ENCODE measurements around the gene C1D. TPM values are rescaled to one million over a fixed set of nuclear protein-coding genes. Genes with fewer than 3 reads are reported as not detected.

Gene C1D
- total and polyA plus RNA-seq, 2 experiments from 2014 or later, result 30.1 to 39.7 TPM

DNA sequence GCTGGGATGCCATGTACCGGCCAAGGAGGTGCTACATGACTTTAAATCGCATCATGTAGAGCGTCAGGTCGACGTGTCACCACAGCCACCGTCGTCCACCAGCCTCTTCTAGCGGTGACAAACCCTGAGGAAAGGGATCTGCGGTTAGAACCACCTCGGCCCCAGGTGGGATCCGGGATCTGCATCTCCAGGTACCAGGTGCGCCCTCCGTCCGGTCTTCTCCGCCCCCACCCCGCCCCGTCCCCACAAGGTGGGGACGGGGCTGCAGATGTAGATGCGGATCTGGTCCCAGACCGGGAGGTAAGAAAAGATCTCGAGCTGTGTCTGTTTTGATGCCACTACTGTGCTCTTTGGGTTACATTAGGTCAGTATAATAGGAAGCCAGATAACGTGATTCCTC is 38.4 kb downstream of the C1D start:
- Histone ChIP-seq H3K36me3 (ENCODE audit: insufficient read depth) (no peaks in the 10 kb centered on the region), H3K9me2 (ENCODE audit: insufficient read depth) (no peaks in the 10 kb centered on the region), H3K4me3 (no peak overlapping the region), H3K4me2 (no peak overlapping the region), H3F3A (replicated peaks; ENCODE audit: low read depth) (no peaks in the 10 kb centered on the region), H4K20me1 (replicated peaks; ENCODE audit: insufficient read depth) (no peaks in the 10 kb centered on the region), H3K4me1 (ENCODE audit: insufficient read depth) (no peaks in the 10 kb centered on the region), H2AFZ (no peak overlapping the region), H3K27ac (ENCODE audit: low read depth) (no peak overlapping the region), H3K79me2 (replicated peaks; ENCODE audit: insufficient read depth) (no peaks in the 10 kb centered on the region), H3K27me3 (ENCODE audit: insufficient read depth) (no peaks in the 10 kb centered on the region)
- H3K27ac Mint-ChIP-seq, result no peak overlapping the region
- DNase-seq (ENCODE audit: low spot score) (no peak), ATAC-seq (no peak)
- no peaks in the 10 kb centered on the region; the same call in 2 of the 3 replicates for H3K4me1 Mint-ChIP-seq
- TF ChIP-seq POLR2AphosphoS5 (IDR thresholded peaks at IDR 0.05; ENCODE audit: low read depth), result no peak
- H3K27me3 Mint-ChIP-seq (ENCODE audit: insufficient read depth, low read depth, poor library complexity), result no peaks in the 10 kb centered on the region
- no peak overlapping the region for H3K4me3 Mint-ChIP-seq
- no peaks in the 10 kb centered on the region for H3K36me3 Mint-ChIP-seq (ENCODE audit: low read depth)
- no peaks in the 10 kb centered on the region; the same call in 2 of the 3 replicates for H3K9me3 Mint-ChIP-seq

DNA sequence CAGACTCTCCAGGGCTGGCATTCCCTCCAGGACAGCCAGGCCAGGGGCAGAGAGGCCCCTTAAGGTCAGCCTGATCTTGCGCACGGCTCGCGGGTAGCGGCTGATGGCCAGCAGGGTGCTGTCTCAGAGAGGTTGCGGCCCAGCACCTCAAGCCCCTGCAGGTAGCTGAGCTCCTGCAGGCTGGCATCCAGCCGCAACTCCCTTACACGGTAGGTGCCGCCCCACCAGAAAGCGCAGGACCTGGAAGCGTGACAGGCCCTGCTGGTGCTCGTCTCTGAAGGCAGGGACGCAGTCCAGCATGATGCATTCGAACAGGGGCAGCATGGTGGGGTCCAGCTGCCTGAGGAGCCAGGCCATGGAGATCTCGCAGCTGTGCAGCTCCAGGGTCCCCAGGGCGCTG is 38.9 kb downstream of the C1D start:
- H3K27ac Mint-ChIP-seq, result no peak overlapping the region
- H3K36me3 Mint-ChIP-seq (ENCODE audit: low read depth), result no peaks in the 10 kb centered on the region
- H3K27me3 Mint-ChIP-seq (ENCODE audit: insufficient read depth, low read depth, poor library complexity), result no peaks in the 10 kb centered on the region
- no peaks in the 10 kb centered on the region for H3K4me1 Mint-ChIP-seq
- no peaks in the 10 kb centered on the region for H3K79me2 ChIP-seq (replicated peaks; ENCODE audit: insufficient read depth)
- no peaks in the 10 kb centered on the region for H4K20me1 ChIP-seq (replicated peaks; ENCODE audit: insufficient read depth)
- H3K27me3 ChIP-seq (ENCODE audit: insufficient read depth), result no peaks in the 10 kb centered on the region
- ATAC-seq, result no peak
- no peaks in the 10 kb centered on the region for H3K9me2 ChIP-seq (ENCODE audit: insufficient read depth)
- H2AFZ ChIP-seq, result no peak overlapping the region
- H3K4me3 Mint-ChIP-seq, result no peak overlapping the region
- no peak overlapping the region for H3K4me2 ChIP-seq
- no peaks in the 10 kb centered on the region for H3K36me3 ChIP-seq (ENCODE audit: insufficient read depth)
- H3K27ac ChIP-seq (ENCODE audit: low read depth), result no peak overlapping the region
- no peak overlapping the region for H3K4me3 ChIP-seq
- no peak for DNase-seq (ENCODE audit: low spot score)
- no peak for TF ChIP-seq NANOG (IDR thresholded peaks at IDR 0.05; ENCODE audit: borderline replicate concordance)
- no peak for TF ChIP-seq POLR2AphosphoS5 (IDR thresholded peaks at IDR 0.05; ENCODE audit: low read depth)
- TF ChIP-seq JUNB (IDR thresholded peaks at IDR 0.05; ENCODE audit: unreplicated experiment), result no peak
- no peak for TF ChIP-seq STAT1 (IDR thresholded peaks at IDR 0.05; ENCODE audit: unreplicated experiment)
- TF ChIP-seq ETS1 (IDR thresholded peaks at IDR 0.05), result no peak
- no peaks in the 10 kb centered on the region for H3K4me1 ChIP-seq (ENCODE audit: insufficient read depth)
- H3F3A ChIP-seq (replicated peaks; ENCODE audit: low read depth), result no peaks in the 10 kb centered on the region
- no peaks in the 10 kb centered on the region; the same call in 2 of the 3 replicates for H3K9me3 Mint-ChIP-seq

- Mint-ChIP-seq H3K4me1 (no peaks in the 10 kb centered on the region), H3K27ac (no peak overlapping the region), H3K9me3 (no peaks in the 10 kb centered on the region), H3K27me3 (ENCODE audit: insufficient read depth, low read depth, poor library complexity) (peaks cover 4% of the 10 kb centered on the region), H3K36me3 (ENCODE audit: low read depth) (no peaks in the 10 kb centered on the region), H3K4me3 (no peak overlapping the region)
- Histone ChIP-seq H2AFZ (no peak overlapping the region), H3K4me2 (no peak overlapping the region), H3K27me3 (ENCODE audit: insufficient read depth) (no peaks in the 10 kb centered on the region), H3F3A (replicated peaks; ENCODE audit: low read depth) (no peaks in the 10 kb centered on the region), H3K79me2 (replicated peaks; ENCODE audit: insufficient read depth) (no peaks in the 10 kb centered on the region), H3K4me3 (no peak overlapping the region), H3K9me2 (ENCODE audit: insufficient read depth) (no peaks in the 10 kb centered on the region), H3K36me3 (ENCODE audit: insufficient read depth) (no peaks in the 10 kb centered on the region), H4K20me1 (replicated peaks; ENCODE audit: insufficient read depth) (no peaks in the 10 kb centered on the region), H3K4me1 (ENCODE audit: insufficient read depth) (no peaks in the 10 kb centered on the region), H3K27ac (ENCODE audit: low read depth) (no peak overlapping the region)
- no peak for ATAC-seq
- DNase-seq (ENCODE audit: low spot score), result no peak
- TF ChIP-seq CTCF (conservative IDR thresholded peaks at IDR 0.05; ENCODE audit: low read depth in 2 of 2) (peak; percentile 33 to 35), CREB1 (CRISPR knock-in tag; IDR thresholded peaks at IDR 0.05; ENCODE audit: low read depth) (no peak)
Observed at GRCh38 chr2:68018727-68019126, 44.1 kb downstream of the C1D start.

Data from GM23338 (cell line).